Right lobe of liver (tissue), 4 donors: ENCODE measurements around the gene ACP6.

Source experiments
- CTCF ChIP-seq, 4 donors: fragments of 200-600 bp in 3 of 4; fragments of 450-650 bp in 1 of 4; IDR thresholded peaks; one replicate each; pipeline versions ENCODE4 v1.5.1 to v1.8.0; 2016 to 2022; ENCODE audit warnings: antibody characterized with exemption in 4 of 4, mild to moderate bottlenecking in 2 of 4
- POLR2A ChIP-seq: fragments of 450-650 bp; IDR thresholded peaks from one replicate; pipeline ENCODE4 v1.6.1; 2017; ENCODE audit warnings: antibody characterized with exemption, mild to moderate bottlenecking
- donor health status: DM: no; HTN: no; CAD: no.
- donor health status: DM: no; HTN: no; CAD: no.
- donor health status: DM: no; HTN: yes; CAD: no.

GRCh38 chr1:147611021-147611426, 59.3 kb downstream of the ACP6 start:
- TF ChIP-seq CTCF (IDR thresholded peaks at IDR 0.05) (no peak), POLR2A (no peak)
